Activated T-cell treated with anti-CD3 and anti-CD28 coated beads, Interleukin-2, amount 50 U/mL, for 72 hours (primary cell): Measurements from ENCODE around the gene MAPK13. TPM values are rescaled to one million over a fixed set of nuclear protein-coding genes. Genes with fewer than 3 reads are reported as not detected.

Experiments
- ATAC-seq, 2 donors: fragments of 150-1000 bp; cut with Tn5 transposase; replicated peaks in 1 of 2; 2 replicates each; pipeline ENCODE4 v1.10.0; 2021; ENCODE audit warnings: moderate library complexity in 2 of 2, mild to moderate bottlenecking in 1 of 2
- DNase-seq, 2 donors: peaks; one replicate each; pipeline ENCODE4 v3.0.0; 2021 to 2022; ENCODE audit warnings: mixed read lengths in 1 of 2
- H3K27ac Mint-ChIP-seq: one replicate; pipeline ENCODE4 v1.8.0; 2022; ENCODE audit warnings: mild to moderate bottlenecking, moderate library complexity, mixed read lengths
- H3K27me3 Mint-ChIP-seq: one replicate; pipeline ENCODE4 v1.8.0; 2022; ENCODE audit warnings: low read depth, mixed read lengths
- H3K36me3 Mint-ChIP-seq, 2 donors: one replicate each; pipeline ENCODE4 v1.8.0; 2022; ENCODE audit warnings: mixed read lengths in 2 of 2, mild to moderate bottlenecking in 1 of 2; ENCODE audit not compliant: insufficient read depth in 2 of 2
- H3K4me1 Mint-ChIP-seq: one replicate; pipeline ENCODE4 v1.8.0; 2022; ENCODE audit warnings: low read depth, mixed read lengths
- H3K4me3 Mint-ChIP-seq, 2 donors: one replicate each; pipeline ENCODE4 v1.8.0; 2022; ENCODE audit warnings: mild to moderate bottlenecking in 2 of 2, mixed read lengths in 2 of 2, moderate library complexity in 2 of 2
- H3K9me3 Mint-ChIP-seq, 2 donors: one replicate each; pipeline ENCODE4 v1.8.0; 2022; ENCODE audit warnings: mixed read lengths in 2 of 2
- total RNA-seq, 2 donors: library from RNA; stranded (reverse); gene quantifications; one replicate each; pipeline ENCODE4 v1.2.3, GENCODE V29; 2022

Gene MAPK13
- total RNA-seq, 2 donors from 2014 or later: 50.7 to 68.2 TPM

GRCh38 chr6:36101691-36102090 lies 28.6 kb upstream of the MAPK13 start:
- H3K27me3 Mint-ChIP-seq: no peaks in the 10 kb centered on the region
- DNase-seq: no peak
- ATAC-seq: no peak
- H3K9me3 Mint-ChIP-seq: no peaks in the 10 kb centered on the region
- peaks cover 19% of the 10 kb centered on the region for H3K4me1 Mint-ChIP-seq
- no peak overlapping the region for H3K4me3 Mint-ChIP-seq
- peak overlapping the region; percentile 19 for H3K27ac Mint-ChIP-seq
- H3K36me3 Mint-ChIP-seq: peaks cover 0 to 7% of the 10 kb centered on the region in 2 donors

GRCh38 chr6:36102853-36103252 lies 27.5 kb upstream of the MAPK13 start:
- H3K9me3 Mint-ChIP-seq: no peaks in the 10 kb centered on the region
- H3K27me3 Mint-ChIP-seq: no peaks in the 10 kb centered on the region
- DNase-seq (no peak), ATAC-seq (no peak)
- peaks cover 0 to 10% of the 10 kb centered on the region in 2 donors for H3K36me3 Mint-ChIP-seq
- no peak overlapping the region for H3K4me3 Mint-ChIP-seq
- peak overlapping the region; percentile 0 for H3K27ac Mint-ChIP-seq
- H3K4me1 Mint-ChIP-seq: peaks cover 19% of the 10 kb centered on the region

DNA sequence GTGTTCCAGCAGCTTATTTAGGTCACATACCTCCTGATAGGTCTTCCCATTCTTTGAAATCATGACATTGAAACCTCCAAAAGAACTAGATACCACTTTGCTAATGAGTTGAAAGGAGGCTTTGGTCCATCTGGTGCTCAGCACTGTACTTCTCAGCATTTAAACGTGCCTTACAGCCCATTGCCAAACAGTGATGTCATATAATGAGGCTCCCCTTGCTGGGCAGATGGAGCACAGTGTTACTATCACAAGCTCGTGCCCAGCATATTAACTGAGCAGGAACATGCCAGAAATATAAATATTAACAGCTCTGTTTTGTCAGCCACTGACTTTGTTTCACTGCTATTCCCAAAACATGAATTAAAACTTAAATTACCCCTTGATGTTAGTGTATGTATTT lies 25.5 kb upstream of the MAPK13 start:
- no peak overlapping the region for H3K4me3 Mint-ChIP-seq
- no peaks in the 10 kb centered on the region for H3K9me3 Mint-ChIP-seq
- H3K27ac Mint-ChIP-seq: no peak overlapping the region
- H3K4me1 Mint-ChIP-seq: peaks cover 16% of the 10 kb centered on the region
- DNase-seq: no peak
- no peak for ATAC-seq
- peaks cover 0 to 14% of the 10 kb centered on the region in 2 donors for H3K36me3 Mint-ChIP-seq
- H3K27me3 Mint-ChIP-seq: no peaks in the 10 kb centered on the region

GRCh38 chr6:36109092-36109491 lies 21.2 kb upstream of the MAPK13 start:
- H3K36me3 Mint-ChIP-seq: peaks cover 0 to 7% of the 10 kb centered on the region in 2 donors
- H3K27ac Mint-ChIP-seq: peak overlapping the region; percentile 58
- H3K4me3 Mint-ChIP-seq: peak overlapping the region in 1 of 2 donors; percentile 3
- ATAC-seq (peak; percentile 43 to 90), DNase-seq (no peak)
- H3K27me3 Mint-ChIP-seq: no peaks in the 10 kb centered on the region
- H3K4me1 Mint-ChIP-seq: peaks cover 22% of the 10 kb centered on the region
- no peaks in the 10 kb centered on the region for H3K9me3 Mint-ChIP-seq

DNA sequence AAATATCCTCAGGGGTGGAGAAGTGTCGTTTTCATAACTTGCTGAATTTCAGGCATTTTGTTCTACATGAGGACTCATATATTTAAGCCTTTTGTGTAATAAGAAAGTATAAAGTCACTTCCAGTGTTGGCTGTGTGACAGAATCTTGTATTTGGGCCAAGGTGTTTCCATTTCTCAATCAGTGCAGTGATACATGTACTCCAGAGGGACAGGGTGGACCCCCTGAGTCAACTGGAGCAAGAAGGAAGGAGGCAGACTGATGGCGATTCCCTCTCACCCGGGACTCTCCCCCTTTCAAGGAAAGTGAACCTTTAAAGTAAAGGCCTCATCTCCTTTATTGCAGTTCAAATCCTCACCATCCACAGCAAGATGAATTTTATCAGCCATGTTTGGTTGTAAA lies 20.3 kb upstream of the MAPK13 start:
- Mint-ChIP-seq H3K27me3 (no peaks in the 10 kb centered on the region), H3K4me3 (no peak overlapping the region), H3K4me1 (peaks cover 32% of the 10 kb centered on the region), H3K27ac (peak overlapping the region; percentile 1), H3K36me3 (peaks cover 0 to 7% of the 10 kb centered on the region in 2 donors), H3K9me3 (no peaks in the 10 kb centered on the region)
- DNase-seq: no peak
- no peak for ATAC-seq

GRCh38 chr6:36110863-36111262 lies 19.4 kb upstream of the MAPK13 start:
- no peak for ATAC-seq
- no peak for DNase-seq
- no peaks in the 10 kb centered on the region for H3K9me3 Mint-ChIP-seq
- H3K4me3 Mint-ChIP-seq: no peak overlapping the region
- H3K4me1 Mint-ChIP-seq: peaks cover 40% of the 10 kb centered on the region
- no peaks in the 10 kb centered on the region for H3K27me3 Mint-ChIP-seq
- H3K27ac Mint-ChIP-seq: peak overlapping the region; percentile 1
- peaks cover 0 to 7% of the 10 kb centered on the region in 2 donors for H3K36me3 Mint-ChIP-seq

GRCh38 chr6:36111526-36111925 lies 18.8 kb upstream of the MAPK13 start:
- Mint-ChIP-seq H3K4me3 (no peak overlapping the region), H3K36me3 (peaks cover 0 to 7% of the 10 kb centered on the region in 2 donors), H3K4me1 (peaks cover 46% of the 10 kb centered on the region), H3K27ac (no peak overlapping the region), H3K27me3 (no peaks in the 10 kb centered on the region), H3K9me3 (no peaks in the 10 kb centered on the region)
- DNase-seq (no peak), ATAC-seq (no peak)

GRCh38 chr6:36113049-36113448 lies 17.3 kb upstream of the MAPK13 start:
- ATAC-seq (no peak), DNase-seq (no peak)
- Mint-ChIP-seq H3K9me3 (no peaks in the 10 kb centered on the region), H3K4me1 (peaks cover 62% of the 10 kb centered on the region), H3K27ac (no peak overlapping the region), H3K27me3 (no peaks in the 10 kb centered on the region), H3K36me3 (peaks cover 0 to 2% of the 10 kb centered on the region in 2 donors), H3K4me3 (no peak overlapping the region)

- DNase-seq (no peak), ATAC-seq (no peak)
- Mint-ChIP-seq H3K36me3 (no peaks in the 10 kb centered on the region), H3K4me3 (no peak overlapping the region), H3K27ac (peak overlapping the region; percentile 60), H3K27me3 (no peaks in the 10 kb centered on the region), H3K4me1 (peaks cover 65% of the 10 kb centered on the region), H3K9me3 (no peaks in the 10 kb centered on the region)
Observed at GRCh38 chr6:36113703-36114102, 16.6 kb upstream of the MAPK13 start.

- no peak for ATAC-seq
- Mint-ChIP-seq H3K36me3 (no peaks in the 10 kb centered on the region), H3K4me3 (peak overlapping the region; percentile 26 to 40), H3K9me3 (no peaks in the 10 kb centered on the region), H3K4me1 (peaks cover 70% of the 10 kb centered on the region), H3K27ac (peak overlapping the region; percentile 79), H3K27me3 (no peaks in the 10 kb centered on the region)
- no peak for DNase-seq
Observed at GRCh38 chr6:36114798-36115408, 15.4 kb upstream of the MAPK13 start.

DNA sequence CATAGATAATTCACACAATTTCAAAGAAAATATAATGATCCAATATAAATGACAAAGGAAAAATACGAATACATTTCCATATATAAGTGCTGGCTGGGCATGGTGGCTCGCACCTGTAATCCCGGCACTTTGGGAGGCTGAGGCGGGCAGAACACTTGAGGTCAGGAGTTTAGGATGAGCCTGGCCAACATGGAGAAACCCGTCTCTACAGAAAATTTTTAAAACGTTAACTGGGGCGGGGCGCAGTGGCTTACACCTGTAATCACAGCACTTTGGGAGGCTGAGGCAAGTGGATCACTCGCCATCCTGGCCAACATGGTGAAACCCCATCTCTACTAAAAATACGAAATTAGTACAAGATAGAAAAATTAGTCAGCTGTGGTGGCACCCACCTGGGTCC lies 14.9 kb upstream of the MAPK13 start:
- Mint-ChIP-seq H3K4me1 (peaks cover 75% of the 10 kb centered on the region), H3K27ac (no peak overlapping the region), H3K9me3 (no peaks in the 10 kb centered on the region), H3K36me3 (no peaks in the 10 kb centered on the region), H3K4me3 (no peak overlapping the region), H3K27me3 (no peaks in the 10 kb centered on the region)
- ATAC-seq (no peak), DNase-seq (no peak)

GRCh38 chr6:36116066-36116864 lies 14.0 kb upstream of the MAPK13 start:
- no peaks in the 10 kb centered on the region for H3K36me3 Mint-ChIP-seq
- DNase-seq (no peak), ATAC-seq (no peak)
- H3K9me3 Mint-ChIP-seq: no peaks in the 10 kb centered on the region
- H3K27ac Mint-ChIP-seq: no peak overlapping the region
- H3K4me3 Mint-ChIP-seq: no peak overlapping the region
- no peaks in the 10 kb centered on the region for H3K27me3 Mint-ChIP-seq
- peaks cover 84% of the 10 kb centered on the region for H3K4me1 Mint-ChIP-seq

GRCh38 chr6:36116943-36117342 lies 13.4 kb upstream of the MAPK13 start:
- Mint-ChIP-seq H3K36me3 (no peaks in the 10 kb centered on the region), H3K27me3 (no peaks in the 10 kb centered on the region), H3K27ac (no peak overlapping the region), H3K9me3 (no peaks in the 10 kb centered on the region), H3K4me1 (peaks cover 91% of the 10 kb centered on the region), H3K4me3 (no peak overlapping the region)
- DNase-seq (no peak), ATAC-seq (no peak)
